ENCODE data around the gene GPN1. TPM values are rescaled to one million over a fixed set of nuclear protein-coding genes. Genes with fewer than 3 reads are reported as not detected.

The GPN1 gene
- total RNA-seq, 2 donors from 2014 or later: 23.4 to 27.6 TPM

DNA sequence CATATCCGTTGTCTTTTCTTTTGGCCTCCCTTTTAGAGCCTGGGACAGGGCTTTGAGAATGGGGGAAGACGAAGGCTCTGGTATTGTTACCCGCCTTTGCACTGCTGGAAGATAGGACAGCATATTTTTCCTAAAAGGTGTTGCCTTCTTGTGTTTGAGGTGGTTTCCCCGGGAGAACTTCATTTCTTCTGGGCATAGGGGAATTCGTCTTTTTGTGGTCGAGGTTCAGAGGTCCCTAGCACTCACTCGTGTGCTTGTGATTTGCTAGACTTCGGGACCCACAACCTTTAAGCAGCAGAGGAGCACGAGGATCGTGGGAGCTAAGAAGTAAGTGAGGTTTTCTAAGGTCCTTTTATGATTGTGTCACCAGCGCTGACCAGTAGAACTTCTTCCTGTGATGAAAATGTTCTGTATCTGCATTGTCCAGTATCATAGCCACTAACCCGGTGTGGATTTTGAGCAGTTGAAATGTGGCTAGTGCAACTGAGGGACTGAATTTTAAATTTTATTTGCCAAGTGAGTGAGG is 45.4 kb upstream of the GPN1 start:
- Histone ChIP-seq H3K9ac (ENCODE audit: low read depth in 2 of 2, low read length in 2 of 2) (peak overlapping the region; percentile 44 to 84), H3K27ac (peak overlapping the region; percentile 41), H3K9me3 (no peaks in the 10 kb centered on the region), H3K4me1 (no peaks in the 10 kb centered on the region), H3K36me3 (no peaks in the 10 kb centered on the region), H3K27me3 (no peaks in the 10 kb centered on the region), H3K4me3 (peak overlapping the region; percentile 58)
- no peak for DNase-seq
- intact Hi-C loops (cut with DNase I): no loop called here
- TF ChIP-seq, protein P1, sequence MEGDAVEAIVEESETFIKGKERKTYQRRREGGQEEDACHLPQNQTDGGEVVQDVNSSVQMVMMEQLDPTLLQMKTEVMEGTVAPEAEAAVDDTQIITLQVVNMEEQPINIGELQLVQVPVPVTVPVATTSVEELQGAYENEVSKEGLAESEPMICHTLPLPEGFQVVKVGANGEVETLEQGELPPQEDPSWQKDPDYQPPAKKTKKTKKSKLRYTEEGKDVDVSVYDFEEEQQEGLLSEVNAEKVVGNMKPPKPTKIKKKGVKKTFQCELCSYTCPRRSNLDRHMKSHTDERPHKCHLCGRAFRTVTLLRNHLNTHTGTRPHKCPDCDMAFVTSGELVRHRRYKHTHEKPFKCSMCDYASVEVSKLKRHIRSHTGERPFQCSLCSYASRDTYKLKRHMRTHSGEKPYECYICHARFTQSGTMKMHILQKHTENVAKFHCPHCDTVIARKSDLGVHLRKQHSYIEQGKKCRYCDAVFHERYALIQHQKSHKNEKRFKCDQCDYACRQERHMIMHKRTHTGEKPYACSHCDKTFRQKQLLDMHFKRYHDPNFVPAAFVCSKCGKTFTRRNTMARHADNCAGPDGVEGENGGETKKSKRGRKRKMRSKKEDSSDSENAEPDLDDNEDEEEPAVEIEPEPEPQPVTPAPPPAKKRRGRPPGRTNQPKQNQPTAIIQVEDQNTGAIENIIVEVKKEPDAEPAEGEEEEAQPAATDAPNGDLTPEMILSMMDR (IDR thresholded peaks at IDR 0.05): no peak

DNA sequence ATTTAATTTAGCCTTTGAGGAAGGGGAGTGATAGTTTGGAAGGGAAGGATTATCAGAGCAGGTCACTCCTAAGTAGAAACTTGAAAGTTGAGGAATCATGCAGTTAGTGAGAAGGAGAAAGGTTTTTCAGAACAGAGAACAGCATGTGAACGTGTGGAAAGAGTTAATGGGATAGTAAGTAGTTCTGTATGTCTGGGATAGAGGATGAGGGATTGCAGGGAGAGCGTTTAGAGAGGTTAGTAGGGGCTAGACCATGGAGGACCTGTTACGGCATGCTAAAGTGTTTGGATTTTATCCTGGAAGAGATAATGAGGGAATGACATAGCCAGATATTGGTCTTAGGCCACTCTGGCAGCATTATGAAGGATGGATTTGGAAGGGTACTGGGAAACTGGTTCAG is 44.3 kb upstream of the GPN1 start:
- DNase-seq: no peak
- no peaks in the 10 kb centered on the region for H3K4me1 ChIP-seq
- no peaks in the 10 kb centered on the region for H3K36me3 ChIP-seq
- H3K9ac ChIP-seq (ENCODE audit: low read depth in 2 of 2, low read length in 2 of 2): no peak overlapping the region
- TF ChIP-seq, protein P1 (IDR thresholded peaks at IDR 0.05): no peak
- intact Hi-C loops (cut with DNase I): no loop called here
- no peak overlapping the region for H3K4me3 ChIP-seq
- H3K9me3 ChIP-seq: no peaks in the 10 kb centered on the region
- H3K27me3 ChIP-seq: no peaks in the 10 kb centered on the region
- H3K27ac ChIP-seq: no peak overlapping the region

DNA sequence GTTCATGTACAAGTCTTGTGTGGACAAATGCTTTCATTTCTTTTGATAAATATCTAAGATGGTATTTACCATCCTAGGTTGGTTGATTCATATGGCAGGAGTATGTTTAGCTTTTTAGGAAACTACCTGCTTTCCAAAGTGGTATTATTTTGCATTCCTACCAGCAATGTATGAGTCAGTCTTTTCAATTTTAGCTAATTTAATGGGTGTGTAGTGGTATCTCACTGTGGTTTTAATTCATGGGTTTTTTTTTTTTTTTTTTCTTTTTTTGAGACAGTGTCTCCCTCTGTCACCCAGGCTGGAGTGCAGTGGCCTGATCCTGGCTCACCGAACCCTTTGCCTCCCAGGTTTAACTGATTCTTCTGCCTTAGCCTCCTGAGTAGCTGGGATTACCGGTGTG is 41.8 kb upstream of the GPN1 start:
- H3K4me3 ChIP-seq: no peak overlapping the region
- TF ChIP-seq, protein P1 (IDR thresholded peaks at IDR 0.05): no peak
- intact Hi-C loops (cut with DNase I): no loop called here

DNA sequence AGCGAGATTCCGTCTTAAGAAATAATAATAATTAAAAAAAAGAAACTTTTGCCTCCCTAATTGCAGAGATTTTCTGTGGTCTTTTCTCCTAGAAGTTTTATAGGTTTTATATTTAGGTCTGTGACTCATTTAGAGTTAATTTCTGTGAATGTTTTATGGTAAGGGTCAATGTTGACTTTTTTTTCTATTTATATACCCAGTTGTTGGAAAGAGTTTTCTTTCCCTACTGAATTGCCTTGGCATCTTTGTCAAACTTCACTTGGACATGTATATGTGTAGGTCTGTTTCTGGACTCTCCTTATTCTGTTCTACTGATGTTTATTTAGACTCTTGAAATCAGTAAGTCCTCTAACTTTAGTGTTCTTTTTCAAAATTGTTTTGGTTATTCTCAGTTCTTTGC is 40.5 kb upstream of the GPN1 start:
- H3K4me1 ChIP-seq: no peaks in the 10 kb centered on the region
- TF ChIP-seq, protein P1 (IDR thresholded peaks at IDR 0.05): no peak
- intact Hi-C loops (cut with DNase I): no loop called here
- H3K27me3 ChIP-seq: no peaks in the 10 kb centered on the region
- no peak overlapping the region for H3K9ac ChIP-seq (ENCODE audit: low read depth in 2 of 2, low read length in 2 of 2)
- no peak overlapping the region for H3K4me3 ChIP-seq
- no peak for DNase-seq
- no peaks in the 10 kb centered on the region for H3K36me3 ChIP-seq
- H3K27ac ChIP-seq: no peak overlapping the region
- no peaks in the 10 kb centered on the region for H3K9me3 ChIP-seq

More for the DNA sequence above, 41.8 kb upstream of the GPN1 start:
- Histone ChIP-seq H3K9me3 (no peaks in the 10 kb centered on the region), H3K9ac (ENCODE audit: low read depth in 2 of 2, low read length in 2 of 2) (no peak overlapping the region), H3K27me3 (no peaks in the 10 kb centered on the region), H3K4me1 (no peaks in the 10 kb centered on the region), H3K27ac (no peak overlapping the region), H3K36me3 (no peaks in the 10 kb centered on the region)
- DNase-seq: no peak

DNA sequence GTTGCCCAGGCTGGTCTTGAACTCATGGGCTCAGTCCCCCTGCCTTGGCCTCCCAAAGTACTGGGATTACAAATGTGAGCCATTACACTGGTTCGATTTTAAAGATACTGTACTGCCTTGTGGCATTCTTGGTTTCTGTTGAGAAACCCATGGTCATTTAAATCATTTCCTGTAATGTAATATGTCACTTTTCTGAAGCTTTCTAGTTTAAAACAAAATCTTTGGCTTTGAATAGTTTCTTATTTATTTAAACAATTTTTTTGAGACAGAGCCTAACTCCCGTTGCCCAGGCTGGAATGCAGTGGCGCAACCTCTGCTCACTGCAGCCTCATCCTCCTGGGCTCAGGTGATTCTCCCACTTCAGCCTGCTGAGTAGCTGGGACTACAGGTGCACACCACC is 37.1 kb upstream of the GPN1 start:
- Histone ChIP-seq H3K27me3 (no peaks in the 10 kb centered on the region), H3K36me3 (no peaks in the 10 kb centered on the region), H3K4me1 (no peaks in the 10 kb centered on the region), H3K27ac (no peak overlapping the region), H3K9me3 (no peaks in the 10 kb centered on the region), H3K9ac (ENCODE audit: low read depth in 2 of 2, low read length in 2 of 2) (no peak overlapping the region), H3K4me3 (no peak overlapping the region)
- TF ChIP-seq, protein P1 (IDR thresholded peaks at IDR 0.05): no peak
- intact Hi-C loops (cut with DNase I): no loop called here
- no peak for DNase-seq
